HG03095 (cell line): ENCODE results near the gene WIPF3.

Experiments
- ATAC-seq: cut with Tn5 transposase; IDR thresholded peaks from one replicate; pipeline ENCODE4 v1.9.1; 2021; ENCODE audit warnings: moderate library complexity; ENCODE audit not compliant: unreplicated experiment

The WIPF3 gene

DNA sequence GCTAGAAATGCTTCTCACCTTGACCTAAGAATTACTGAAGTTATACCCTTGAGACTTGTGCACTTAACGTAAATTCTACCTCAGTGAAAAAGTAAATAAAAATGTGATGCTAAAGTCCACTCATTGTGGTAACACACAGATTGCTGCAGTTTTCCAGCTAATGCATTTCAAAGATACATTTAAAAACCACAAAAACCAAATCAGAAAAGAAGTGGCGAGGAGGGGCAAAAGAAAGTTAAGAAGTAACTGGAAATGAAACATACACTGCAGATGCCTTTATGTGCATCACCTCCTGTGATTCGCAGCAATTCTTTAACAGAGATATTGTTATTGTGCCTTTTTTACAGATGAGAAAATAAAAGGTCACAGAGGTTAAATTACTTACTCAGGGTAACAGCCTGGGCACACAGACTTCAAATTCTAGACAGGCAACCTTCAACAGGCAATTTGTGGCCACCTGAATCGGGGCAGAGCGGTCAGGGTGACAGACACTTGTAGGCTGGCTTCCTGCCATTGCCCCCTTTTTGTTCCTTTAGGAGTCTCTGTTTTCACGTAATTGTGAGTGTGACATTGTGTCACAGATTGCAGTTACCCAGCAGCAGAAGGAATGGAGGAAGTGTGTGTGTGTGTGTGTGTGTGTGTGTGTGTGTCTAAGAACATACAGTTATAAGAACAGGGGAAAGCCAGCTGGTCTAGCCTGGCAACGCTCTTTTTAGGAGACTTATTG, 1.9 kb downstream of the WIPF3 start:
- no peak for ATAC-seq

- no peak for ATAC-seq
Measured at GRCh38 chr7:29809533-29810155, 3.3 kb downstream of the WIPF3 start.

GRCh38 chr7:29810297-29810696, 4.0 kb downstream of the WIPF3 start:
- ATAC-seq = no peak

GRCh38 chr7:29810813-29811482, 4.6 kb downstream of the WIPF3 start:
- no peak for ATAC-seq

DNA sequence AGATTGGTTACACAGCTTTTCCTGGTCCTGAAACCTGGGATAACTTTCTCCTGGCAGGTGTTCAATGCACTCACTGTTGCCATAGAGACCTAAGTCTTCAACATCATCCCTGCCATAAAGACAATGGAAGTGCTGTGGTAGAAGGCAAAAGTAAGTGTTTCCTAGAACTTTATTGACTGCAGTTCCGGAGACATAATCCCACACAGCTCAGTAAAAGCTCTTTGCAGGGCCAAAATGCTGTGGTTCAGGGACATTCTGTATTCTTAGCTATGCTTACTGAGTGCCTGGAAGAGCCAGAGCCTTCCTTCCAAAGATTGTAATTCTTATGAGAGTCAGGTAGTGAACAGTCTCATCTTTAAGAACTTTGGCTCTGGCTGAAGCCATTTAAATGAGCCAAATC, 5.3 kb downstream of the WIPF3 start:
- ATAC-seq = no peak

DNA sequence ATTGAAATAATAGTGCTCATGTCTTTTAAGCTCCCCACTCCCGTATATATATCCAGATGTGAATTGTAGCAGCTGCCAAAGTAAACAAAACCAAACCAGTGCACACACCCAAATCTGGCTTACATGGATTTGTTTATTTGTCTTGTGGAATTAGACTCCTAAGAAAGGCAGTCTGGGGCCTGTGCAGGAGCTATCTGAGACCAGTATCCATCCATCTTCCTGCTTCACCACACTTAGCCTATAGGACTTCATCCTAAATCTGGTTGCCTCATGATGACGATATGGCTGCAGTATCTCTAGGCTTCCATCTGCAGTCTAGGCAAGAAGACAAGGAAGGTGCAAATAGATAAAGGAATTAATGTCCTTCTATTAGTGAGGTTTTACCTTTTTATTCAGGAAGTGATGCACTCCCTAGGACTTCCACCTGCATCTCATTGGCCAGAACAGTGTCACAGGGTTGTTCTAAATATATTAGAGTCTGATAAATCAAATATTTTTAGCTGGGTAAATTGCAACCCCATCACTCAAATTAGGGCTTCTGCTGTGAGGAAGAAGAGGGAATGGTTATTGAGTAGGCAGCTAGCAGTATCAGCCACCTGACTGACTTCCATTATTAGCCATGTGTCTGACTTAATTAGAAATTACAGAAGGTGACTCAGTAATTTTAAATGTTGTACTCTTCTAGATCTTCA, 6.0 kb downstream of the WIPF3 start:
- no peak for ATAC-seq

- no peak for ATAC-seq
Measured at GRCh38 chr7:29815181-29816105, 9.1 kb downstream of the WIPF3 start.

DNA sequence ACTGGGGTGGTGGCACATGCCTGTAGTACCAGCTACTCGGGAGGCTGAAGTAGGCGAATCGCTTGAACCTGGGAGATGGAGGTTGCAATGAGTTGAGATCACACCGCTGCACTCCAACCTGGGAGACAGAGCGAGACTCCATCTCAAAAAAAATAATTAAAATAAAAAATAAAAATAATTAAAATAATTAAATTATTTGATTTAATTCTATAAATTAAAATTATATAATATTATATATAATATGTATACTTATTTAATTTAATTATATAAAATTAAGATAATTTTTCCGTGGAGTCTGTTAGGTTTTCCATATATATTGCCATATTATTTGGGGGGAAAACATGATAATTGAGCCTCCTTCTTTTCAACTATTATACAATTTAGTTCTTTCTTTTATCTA, 12.0 kb downstream of the WIPF3 start:
- no peak for ATAC-seq

- ATAC-seq = peak; percentile 95
Measured at GRCh38 chr7:29825775-29826529, 19.6 kb downstream of the WIPF3 start.

- no peak for ATAC-seq
Measured at GRCh38 chr7:29826530-29826822, 20.2 kb downstream of the WIPF3 start.

DNA sequence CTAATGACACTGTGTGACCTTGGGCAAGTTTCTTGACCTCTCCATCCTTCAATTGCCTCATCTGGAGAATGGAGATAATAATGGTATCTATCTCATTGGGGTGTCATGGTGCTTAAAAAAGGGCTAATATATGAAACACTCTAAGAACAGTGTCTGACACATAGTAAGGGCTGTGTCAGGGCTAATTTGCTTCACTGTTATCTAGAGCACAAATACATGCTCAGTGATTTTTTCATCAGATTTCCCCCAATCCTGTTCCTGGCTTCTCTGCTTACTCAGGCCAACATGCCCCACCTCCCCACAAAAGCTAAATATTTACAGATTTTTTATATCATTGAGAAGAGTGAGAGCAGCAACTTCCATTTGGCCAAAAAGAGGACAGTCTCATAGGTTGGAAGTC, 20.6 kb downstream of the WIPF3 start:
- ATAC-seq = no peak

GRCh38 chr7:29831705-29832104, 25.4 kb downstream of the WIPF3 start:
- ATAC-seq = no peak

GRCh38 chr7:29833929-29834328, 27.6 kb downstream of the WIPF3 start:
- ATAC-seq = no peak

DNA sequence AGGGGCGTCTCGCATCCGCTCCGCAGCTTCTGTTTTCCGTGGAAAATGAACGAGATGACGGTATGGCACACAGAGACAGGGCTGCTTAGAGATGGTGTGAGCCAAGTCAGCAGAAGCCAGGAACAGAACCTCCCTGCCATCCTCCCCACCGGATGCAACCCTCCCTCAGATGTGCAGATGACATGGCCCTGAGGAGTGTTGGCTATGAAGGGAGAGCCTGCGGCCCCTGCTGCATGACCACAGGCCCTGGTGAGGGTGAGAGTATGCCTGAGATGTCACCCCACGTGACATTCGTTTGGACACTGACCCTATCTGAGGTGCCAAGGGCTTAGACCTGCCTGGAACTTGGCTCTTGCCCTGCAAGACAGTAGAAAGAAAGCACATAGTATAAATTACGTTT, 29.4 kb downstream of the WIPF3 start:
- no peak for ATAC-seq

DNA sequence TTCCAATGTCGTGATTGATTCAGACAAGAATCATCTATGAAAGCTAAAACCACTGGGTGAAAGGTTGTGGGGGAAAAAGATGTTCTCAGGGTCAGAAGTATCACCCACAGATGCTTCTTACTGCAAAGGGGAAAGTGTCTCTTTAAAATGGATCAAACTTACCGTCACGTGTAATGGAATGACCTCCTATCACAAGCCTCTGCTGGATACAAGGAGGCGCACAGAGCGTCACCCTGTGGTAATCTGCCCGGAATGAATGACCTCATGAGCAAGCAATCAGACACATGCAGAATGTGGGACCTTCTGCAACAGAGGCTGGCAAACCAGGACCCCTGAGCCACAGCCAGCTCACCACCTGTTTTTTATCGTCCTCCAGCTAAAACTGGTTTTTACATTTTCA, 33.0 kb downstream of the WIPF3 start:
- no peak for ATAC-seq

DNA sequence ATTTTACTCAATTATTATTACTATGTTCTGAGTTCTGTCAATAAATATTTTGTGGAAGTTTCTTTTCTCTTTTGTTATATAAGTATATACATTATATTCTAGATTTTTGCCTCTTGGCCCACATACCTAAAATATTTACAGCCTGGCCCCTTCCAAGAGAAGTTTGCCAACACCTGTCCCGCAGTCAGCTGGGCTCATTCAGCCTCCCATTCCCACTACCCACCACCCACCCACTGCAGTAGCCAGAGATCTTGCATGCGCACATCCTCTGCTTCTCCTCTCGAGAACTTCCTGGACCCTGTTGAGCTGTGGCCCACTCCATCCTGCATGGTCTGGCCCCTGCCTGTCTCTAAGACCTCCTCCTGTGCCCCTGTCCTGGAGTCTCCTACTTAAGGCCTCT, 33.6 kb downstream of the WIPF3 start:
- no peak for ATAC-seq

DNA sequence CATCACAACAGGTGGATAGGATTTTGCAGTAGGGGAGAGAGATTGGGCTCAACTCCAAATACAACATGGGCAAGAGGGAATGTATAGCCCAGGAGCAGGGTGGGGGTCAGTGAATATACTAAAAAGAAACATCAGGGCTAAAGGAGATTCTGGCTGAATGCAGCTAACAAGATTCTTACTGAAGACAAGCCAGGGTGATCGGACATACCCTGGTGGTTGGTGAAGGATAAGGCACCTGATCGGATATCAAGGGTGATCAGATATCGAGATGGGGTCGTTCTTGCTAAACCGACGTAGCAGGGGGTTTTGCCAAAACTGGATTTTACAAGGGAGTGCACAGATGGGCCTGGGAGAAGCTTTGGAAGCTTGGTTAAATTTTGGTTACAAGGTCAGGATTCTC, 34.4 kb downstream of the WIPF3 start:
- no peak for ATAC-seq

GRCh38 chr7:29841926-29842701, 35.8 kb downstream of the WIPF3 start:
- ATAC-seq = no peak

DNA sequence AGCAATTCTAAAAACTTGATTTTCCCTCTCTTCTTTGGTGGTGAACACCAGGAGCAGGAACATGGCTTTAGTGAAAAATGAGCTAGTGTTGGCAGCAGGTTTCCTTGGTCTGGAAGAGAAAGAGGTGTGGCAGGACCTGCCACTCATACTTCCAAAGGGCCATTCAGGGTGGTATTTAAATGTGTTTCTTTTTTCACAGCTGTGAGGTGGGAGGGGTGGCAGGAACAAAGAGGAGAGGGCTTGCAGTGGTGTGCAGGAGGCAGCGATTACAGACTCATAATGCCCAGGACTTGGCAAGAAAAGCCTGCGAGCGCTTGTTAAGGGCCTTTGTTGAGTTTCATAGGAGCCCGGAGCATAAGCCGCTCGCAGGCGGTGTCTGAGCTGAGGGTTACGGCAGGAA, 36.8 kb downstream of the WIPF3 start:
- no peak for ATAC-seq
